HEK293 (cell line): ENCODE data around the gene TNFSF11.

Experiments
- CTCF ChIA-PET: fragments of 350-600 bp; formaldehyde crosslinking; extraction: SDS; loops from one replicate; lab custom pipeline; 2021; ENCODE audit warnings: antibody characterized with exemption; lab: Yijun Ruan, JAX
- POLR2A ChIA-PET: fragments of 300-600 bp; formaldehyde crosslinking; extraction: SDS; loops from one replicate; lab custom pipeline; 2020; ENCODE audit warnings: antibody characterized with exemption, inconsistent platforms; lab: Yijun Ruan, JAX
- H3K27ac ChIP-seq: fragments of 200-500 bp; sonication (Bioruptor generic); 2 replicates; pipeline ENCODE4 v1.5.1; 2014; ENCODE audit warnings: low read depth, low read length, control low read depth, inconsistent platforms; ENCODE audit errors: extremely low read depth
- H3K36me3 ChIP-seq, 2 experiments: fragments of 200-500 bp in 1 of 2; sonication (Bioruptor generic) in 1 of 2; 1 replicate in 1 of 2; 2 replicates in 1 of 2; pipeline ENCODE4 v1.5.1; 2014 to 2017; ENCODE audit warnings: inconsistent platforms in 2 of 2, low read length in 2 of 2; ENCODE audit not compliant: control insufficient read depth in 2 of 2, insufficient read depth in 1 of 2
- H3K4me1 ChIP-seq: fragments of 200-500 bp; sonication (Bioruptor generic); 2 replicates; pipeline ENCODE4 v1.5.1; 2014; ENCODE audit warnings: mild to moderate bottlenecking, low read length, inconsistent platforms; ENCODE audit not compliant: control insufficient read depth, insufficient read depth
- H3K4me3 ChIP-seq: 2 replicates; pipeline ENCODE4 v1.5.1; 2011; ENCODE audit warnings: low read depth, mild to moderate bottlenecking, control low read depth, low read length, moderate library complexity
- H3K9me3 ChIP-seq: fragments of 200-500 bp; sonication (Bioruptor generic); 2 replicates; pipeline ENCODE4 v1.5.1; 2014; ENCODE audit warnings: low read depth, low read length, inconsistent platforms; ENCODE audit not compliant: control insufficient read depth, insufficient read depth
- ATF2 ChIP-seq: fragments of 450-650 bp; formaldehyde crosslinking; IDR thresholded peaks from 2 replicates; pipeline ENCODE4 v1.5.1; 2016; ENCODE audit warnings: missing biosample characterization, missing genetic modification characterization, low read depth
- GFI1B ChIP-seq: fragments of 450-650 bp; formaldehyde crosslinking; IDR thresholded peaks from 2 replicates; pipeline ENCODE4 v1.5.1; 2016; ENCODE audit warnings: missing biosample characterization, missing genetic modification characterization
- HOXA7 ChIP-seq: sonication (generic); formaldehyde crosslinking; IDR thresholded peaks from 2 replicates; pipeline ENCODE4 v1.8.1; 2022; ENCODE audit warnings: missing genetic modification reagents, borderline replicate concordance
- HOXC10 ChIP-seq: sonication (generic); formaldehyde crosslinking; IDR thresholded peaks from 2 replicates; pipeline ENCODE4 v1.8.1; 2023; ENCODE audit warnings: mild to moderate bottlenecking, missing genetic modification reagents
- KLF7 ChIP-seq: fragments of 450-650 bp; formaldehyde crosslinking; IDR thresholded peaks from 2 replicates; pipeline ENCODE4 v1.5.1; 2016; ENCODE audit warnings: missing biosample characterization, missing genetic modification characterization, borderline replicate concordance
- KLF8 ChIP-seq: fragments of 450-650 bp; formaldehyde crosslinking; IDR thresholded peaks from 2 replicates; pipeline ENCODE4 v1.5.1; 2016; ENCODE audit warnings: missing biosample characterization, missing genetic modification characterization
- OSR2 ChIP-seq: fragments of 450-650 bp; formaldehyde crosslinking; IDR thresholded peaks from 2 replicates; pipeline ENCODE4 v1.5.1; 2016; ENCODE audit warnings: missing biosample characterization, missing genetic modification characterization
- SCRT1 ChIP-seq: fragments of 450-650 bp; formaldehyde crosslinking; IDR thresholded peaks from 2 replicates; pipeline ENCODE4 v1.5.1; 2016; ENCODE audit warnings: missing biosample characterization, missing genetic modification characterization, borderline replicate concordance
- SP7 ChIP-seq: fragments of 450-650 bp; formaldehyde crosslinking; IDR thresholded peaks from 2 replicates; pipeline ENCODE4 v1.5.1; 2016; ENCODE audit warnings: missing biosample characterization, missing genetic modification characterization
- ZBTB44 ChIP-seq: fragments of 450-650 bp; IDR thresholded peaks from 2 replicates; pipeline ENCODE4 v1.5.1; 2018; ENCODE audit warnings: missing biosample characterization, mild to moderate bottlenecking, missing genetic modification characterization
- ZBTB48 ChIP-seq: fragments of 450-650 bp; formaldehyde crosslinking; IDR thresholded peaks from 2 replicates; pipeline ENCODE4 v1.5.1; 2016; ENCODE audit warnings: missing biosample characterization, missing genetic modification characterization
- ZNF146 ChIP-seq: fragments of 450-650 bp; formaldehyde crosslinking; IDR thresholded peaks from 2 replicates; pipeline ENCODE4 v1.5.1; 2016; ENCODE audit warnings: missing biosample characterization, missing genetic modification characterization
- ZNF148 ChIP-seq: fragments of 450-650 bp; formaldehyde crosslinking; IDR thresholded peaks from 2 replicates; pipeline ENCODE4 v1.5.0; 2017; ENCODE audit warnings: missing biosample characterization, missing genetic modification characterization, borderline replicate concordance
- ZNF23 ChIP-seq: fragments of 450-650 bp; formaldehyde crosslinking; IDR thresholded peaks from 2 replicates; pipeline ENCODE4 v1.5.1; 2016; ENCODE audit warnings: missing biosample characterization, missing genetic modification characterization, borderline replicate concordance
- ZNF280C ChIP-seq: fragments of 450-650 bp; formaldehyde crosslinking; IDR thresholded peaks from 2 replicates; pipeline ENCODE4 v1.5.1; 2016; ENCODE audit warnings: missing biosample characterization, missing genetic modification characterization
- ZNF335 ChIP-seq: fragments of 450-650 bp; formaldehyde crosslinking; conservative IDR thresholded peaks from 2 replicates; pipeline ENCODE4 v1.5.1; 2016; ENCODE audit warnings: missing biosample characterization, missing genetic modification characterization
- ZNF354C ChIP-seq: fragments of 450-650 bp; formaldehyde crosslinking; IDR thresholded peaks from 2 replicates; pipeline ENCODE4 v1.5.1; 2016; ENCODE audit warnings: missing biosample characterization, missing genetic modification characterization, low read depth, borderline replicate concordance
- ZNF488 ChIP-seq: fragments of 450-650 bp; formaldehyde crosslinking; IDR thresholded peaks from 2 replicates; pipeline ENCODE4 v1.5.1; 2016; ENCODE audit warnings: missing biosample characterization, missing genetic modification characterization
- ZNF658 ChIP-seq: fragments of 450-650 bp; formaldehyde crosslinking; IDR thresholded peaks from 2 replicates; pipeline ENCODE4; 2016; ENCODE audit warnings: missing biosample characterization, missing genetic modification characterization
- ZNF692 ChIP-seq: fragments of 450-650 bp; formaldehyde crosslinking; IDR thresholded peaks from 2 replicates; pipeline ENCODE4 v1.5.1; 2016; ENCODE audit warnings: missing biosample characterization, missing genetic modification characterization
- ZNF704 ChIP-seq: fragments of 450-650 bp; formaldehyde crosslinking; IDR thresholded peaks from 2 replicates; pipeline ENCODE4 v1.5.1; 2016; ENCODE audit warnings: missing biosample characterization, missing genetic modification characterization
- ZNF707 ChIP-seq: fragments of 450-650 bp; formaldehyde crosslinking; IDR thresholded peaks from 2 replicates; pipeline ENCODE4 v1.5.1; 2016; ENCODE audit warnings: missing biosample characterization, missing genetic modification characterization
- ZNF785 ChIP-seq: fragments of 450-650 bp; formaldehyde crosslinking; IDR thresholded peaks from 2 replicates; pipeline ENCODE4 v1.5.1; 2016; ENCODE audit warnings: missing biosample characterization, missing genetic modification characterization

The TNFSF11 gene

GRCh38 chr13:42626176-42626860 lies 52.4 kb downstream of the TNFSF11 start:
- Histone ChIP-seq H3K4me1 (no peaks in the 10 kb centered on the region), H3K4me3 (no peak overlapping the region), H3K36me3 (no peaks in the 10 kb centered on the region), H3K9me3 (no peaks in the 10 kb centered on the region), H3K27ac (no peak overlapping the region)
- TF ChIP-seq HOXC10 (CRISPR knock-in tag) (no peak), HOXA7 (CRISPR knock-in tag) (no peak), SP7 (no peak), ZNF704 (tag by site-specific recombination) (no peak), ZNF354C (tag by site-specific recombination) (no peak), ZNF335 (tag by site-specific recombination) (no peak), ZNF692 (tag by site-specific recombination) (no peak), KLF8 (tag by site-specific recombination) (no peak), ZNF707 (tag by site-specific recombination) (no peak), OSR2 (no peak), ZBTB48 (tag by site-specific recombination) (no peak), ZNF488 (tag by site-specific recombination) (no peak), KLF7 (tag by site-specific recombination) (no peak), ZNF658 (tag by site-specific recombination) (no peak), ATF2 (tag by site-specific recombination) (no peak), ZNF785 (tag by site-specific recombination) (no peak), ZNF148 (tag by site-specific recombination) (no peak), ZNF23 (no peak)
- ChIA-PET CTCF (no interaction called here), POLR2A (interaction anchor here (0.7 kb wide), 1 partner anchor 88 kb away, joined by 7 read pairs; no protein-coding TSS in a partner anchor)

- no peak overlapping the region for H3K27ac ChIP-seq
- H3K9me3 ChIP-seq = no peaks in the 10 kb centered on the region
- POLR2A ChIA-PET = no interaction called here
- no peaks in the 10 kb centered on the region for H3K4me1 ChIP-seq
- no peak for TF ChIP-seq ZNF280C (tag by site-specific recombination)
- no peak for TF ChIP-seq KLF8 (tag by site-specific recombination)
- TF ChIP-seq GFI1B (tag by site-specific recombination) = no peak
- TF ChIP-seq ZNF146 (tag by site-specific recombination) = no peak
- no peak for TF ChIP-seq ZBTB44 (tag by site-specific recombination)
- no peak for TF ChIP-seq SCRT1 (tag by site-specific recombination)
- CTCF ChIA-PET = no interaction called here
- no peaks in the 10 kb centered on the region for H3K36me3 ChIP-seq
- no peak overlapping the region for H3K4me3 ChIP-seq
Observed at GRCh38 chr13:42628666-42629065, 54.7 kb downstream of the TNFSF11 start.
